SU-DHL-6 (cell line): ENCODE measurements around the gene NCOA1.

Experiments
- H2AFZ ChIP-seq: fragments of 200-600 bp; sonication (generic); 2 replicates; pipeline ENCODE4 v1.6.1; 2014; ENCODE audit warnings: low read depth, mild to moderate bottlenecking, moderate library complexity, mixed read lengths, antibody characterized with exemption, low read length; ENCODE audit not compliant: severe bottlenecking
- H3F3A ChIP-seq: fragments of 200-600 bp; shearing (Covaris generic); 2 replicates; pipeline ENCODE4 v1.6.0; 2016; ENCODE audit warnings: antibody characterized with exemption, mild to moderate bottlenecking; ENCODE audit not compliant: insufficient read depth
- H3K27ac ChIP-seq: fragments of 200-600 bp; sonication (generic); 2 replicates; pipeline ENCODE4 v1.5.1; 2016; ENCODE audit warnings: low read depth, mild to moderate bottlenecking, low read length, moderate library complexity, mixed read lengths
- H3K27me3 ChIP-seq: fragments of 200-600 bp; sonication (generic), shearing (Covaris generic); 2 replicates; pipeline ENCODE4 v1.6.0; 2014; ENCODE audit warnings: mild to moderate bottlenecking, low read length
- H3K36me3 ChIP-seq: fragments of 200-600 bp; sonication (generic); 2 replicates; pipeline ENCODE4 v1.6.1; 2014; ENCODE audit warnings: mild to moderate bottlenecking, low read length, mixed read lengths
- H3K4me2 ChIP-seq: fragments of 300-600, 200-600 bp; shearing (Covaris generic), sonication (generic); 2 replicates; pipeline ENCODE4 v1.6.0; 2014; ENCODE audit warnings: low read length, low read depth, mild to moderate bottlenecking; ENCODE audit not compliant: poor library complexity, severe bottlenecking
- H3K4me3 ChIP-seq: fragments of 200-600 bp; sonication (generic); 2 replicates; pipeline ENCODE4 v1.5.1; 2014; ENCODE audit warnings: antibody characterized with exemption, low read length, mild to moderate bottlenecking, mixed read lengths; ENCODE audit not compliant: insufficient read depth, poor library complexity, severe bottlenecking
- H3K79me2 ChIP-seq: fragments of 200-600 bp; sonication (generic); 2 replicates; pipeline ENCODE4 v1.6.1; 2014; ENCODE audit warnings: mild to moderate bottlenecking, low read length, moderate library complexity; ENCODE audit not compliant: insufficient read depth
- H3K9ac ChIP-seq: fragments of 200-600 bp; sonication (generic); 2 replicates; pipeline ENCODE4 v1.7.0; 2014; ENCODE audit warnings: mild to moderate bottlenecking, low read length
- H3K9me2 ChIP-seq: fragments of 200-600 bp; sonication (generic); replicated peaks from 2 replicates; pipeline ENCODE4 v1.6.1; 2014; ENCODE audit warnings: low read length; ENCODE audit not compliant: insufficient read depth
- H3K9me3 ChIP-seq: fragments of 200-600 bp; sonication (generic); 2 replicates; pipeline ENCODE4 v1.6.1; 2014; ENCODE audit warnings: low read length, mixed read lengths; ENCODE audit not compliant: insufficient read depth
- H4K20me1 ChIP-seq: fragments of 200-600 bp; sonication (generic); 2 replicates; pipeline ENCODE4 v1.6.1; 2014; ENCODE audit warnings: low read depth, mild to moderate bottlenecking, antibody characterized with exemption, low read length, moderate library complexity, mixed read lengths
- CTCF ChIP-seq: fragments of 200-600 bp; sonication (generic); IDR thresholded peaks from one replicate; pipeline ENCODE4 v1.5.1; 2017; ENCODE audit warnings: antibody characterized with exemption, mild to moderate bottlenecking, low read length, moderate library complexity; ENCODE audit not compliant: insufficient read depth, poor library complexity, severe bottlenecking
- EZH2phosphoT487 ChIP-seq: fragments of 200-600 bp; sonication (generic), shearing (Covaris generic); conservative IDR thresholded peaks from 2 replicates; pipeline ENCODE4 v1.6.1; 2018; ENCODE audit warnings: mild to moderate bottlenecking, antibody characterized with exemption, low read length, moderate library complexity, mixed read lengths

Gene NCOA1

GRCh38 chr2:24740142-24740541 lies 249.1 kb downstream of the NCOA1 start:
- Histone ChIP-seq H3K9me2 (no peaks in the 10 kb centered on the region), H3K79me2 (no peaks in the 10 kb centered on the region), H3K36me3 (no peaks in the 10 kb centered on the region), H4K20me1 (no peaks in the 10 kb centered on the region), H3K4me3 (no peak overlapping the region), H3K27ac (no peak overlapping the region), H3K9ac (no peak overlapping the region), H3F3A (no peaks in the 10 kb centered on the region), H3K9me3 (no peaks in the 10 kb centered on the region), H3K4me2 (no peak overlapping the region), H2AFZ (no peak overlapping the region), H3K27me3 (no peaks in the 10 kb centered on the region)
- TF ChIP-seq EZH2phosphoT487 (no peak), CTCF (no peak)

GRCh38 chr2:24742730-24743129 lies 251.7 kb downstream of the NCOA1 start:
- Histone ChIP-seq H3K36me3 (no peaks in the 10 kb centered on the region), H3K27ac (no peak overlapping the region), H3F3A (no peaks in the 10 kb centered on the region), H3K79me2 (no peaks in the 10 kb centered on the region), H3K9me3 (no peaks in the 10 kb centered on the region), H4K20me1 (no peaks in the 10 kb centered on the region), H3K4me3 (no peak overlapping the region), H3K9ac (no peak overlapping the region), H3K27me3 (no peaks in the 10 kb centered on the region), H3K4me2 (no peak overlapping the region), H3K9me2 (no peaks in the 10 kb centered on the region), H2AFZ (no peak overlapping the region)
- TF ChIP-seq EZH2phosphoT487: no peak
- no peak for TF ChIP-seq CTCF

- no peak for TF ChIP-seq CTCF
- TF ChIP-seq EZH2phosphoT487: no peak
- no peaks in the 10 kb centered on the region for H3F3A ChIP-seq
- no peaks in the 10 kb centered on the region for H3K36me3 ChIP-seq
- no peak overlapping the region for H3K4me2 ChIP-seq
- H4K20me1 ChIP-seq: no peaks in the 10 kb centered on the region
- H3K4me3 ChIP-seq: no peak overlapping the region
- H3K27me3 ChIP-seq: no peaks in the 10 kb centered on the region
- no peaks in the 10 kb centered on the region for H3K9me3 ChIP-seq
- no peaks in the 10 kb centered on the region for H3K79me2 ChIP-seq
- no peak overlapping the region for H3K27ac ChIP-seq
- H3K9ac ChIP-seq: no peak overlapping the region
- H2AFZ ChIP-seq: no peak overlapping the region
- no peaks in the 10 kb centered on the region for H3K9me2 ChIP-seq
Measured at GRCh38 chr2:24743924-24744323, 252.9 kb downstream of the NCOA1 start.

- TF ChIP-seq CTCF (no peak), EZH2phosphoT487 (no peak)
- Histone ChIP-seq H3K27ac (no peak overlapping the region), H3K36me3 (no peaks in the 10 kb centered on the region), H3F3A (no peaks in the 10 kb centered on the region), H3K4me3 (no peak overlapping the region), H3K79me2 (no peaks in the 10 kb centered on the region), H2AFZ (no peak overlapping the region), H3K9me3 (no peaks in the 10 kb centered on the region), H3K27me3 (no peaks in the 10 kb centered on the region), H4K20me1 (no peaks in the 10 kb centered on the region), H3K4me2 (no peak overlapping the region), H3K9me2 (no peaks in the 10 kb centered on the region), H3K9ac (no peak overlapping the region)
Measured at GRCh38 chr2:24744356-24744755, 253.3 kb downstream of the NCOA1 start.
